C4-2B (cell line): Measurements from ENCODE around the gene TYRP1.

Experiments used
- ZFX ChIP-seq: fragments of 450-650 bp; IDR thresholded peaks from 2 replicates; pipeline ENCODE4 v1.6.1; 2017
- TF ChIP-seq, protein P1 (sequence below): fragments of 450-650 bp; conservative IDR thresholded peaks from 2 replicates; pipeline ENCODE4 v1.5.1; 2017; ENCODE audit warnings: mild to moderate bottlenecking

DNA sequence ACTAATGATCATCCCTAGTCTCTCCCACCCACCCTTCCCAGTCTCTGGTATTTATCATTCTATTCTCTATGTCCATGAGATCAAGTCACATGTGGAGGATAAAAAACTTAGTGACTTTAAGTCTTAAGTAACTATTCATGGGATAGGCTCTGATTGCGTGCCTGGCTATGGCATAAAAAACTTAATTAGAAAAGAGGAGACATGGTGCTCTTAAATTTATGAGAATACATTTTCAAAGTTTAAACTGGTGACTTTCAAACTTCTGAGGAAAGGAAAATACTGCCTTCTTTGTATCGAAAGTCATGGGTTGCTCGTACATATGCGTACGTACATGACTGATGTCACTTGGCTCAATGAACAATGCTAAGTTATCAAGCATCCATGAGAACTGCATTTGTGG is 18.2 kb upstream of the TYRP1 start:
- TF ChIP-seq, protein P1, sequence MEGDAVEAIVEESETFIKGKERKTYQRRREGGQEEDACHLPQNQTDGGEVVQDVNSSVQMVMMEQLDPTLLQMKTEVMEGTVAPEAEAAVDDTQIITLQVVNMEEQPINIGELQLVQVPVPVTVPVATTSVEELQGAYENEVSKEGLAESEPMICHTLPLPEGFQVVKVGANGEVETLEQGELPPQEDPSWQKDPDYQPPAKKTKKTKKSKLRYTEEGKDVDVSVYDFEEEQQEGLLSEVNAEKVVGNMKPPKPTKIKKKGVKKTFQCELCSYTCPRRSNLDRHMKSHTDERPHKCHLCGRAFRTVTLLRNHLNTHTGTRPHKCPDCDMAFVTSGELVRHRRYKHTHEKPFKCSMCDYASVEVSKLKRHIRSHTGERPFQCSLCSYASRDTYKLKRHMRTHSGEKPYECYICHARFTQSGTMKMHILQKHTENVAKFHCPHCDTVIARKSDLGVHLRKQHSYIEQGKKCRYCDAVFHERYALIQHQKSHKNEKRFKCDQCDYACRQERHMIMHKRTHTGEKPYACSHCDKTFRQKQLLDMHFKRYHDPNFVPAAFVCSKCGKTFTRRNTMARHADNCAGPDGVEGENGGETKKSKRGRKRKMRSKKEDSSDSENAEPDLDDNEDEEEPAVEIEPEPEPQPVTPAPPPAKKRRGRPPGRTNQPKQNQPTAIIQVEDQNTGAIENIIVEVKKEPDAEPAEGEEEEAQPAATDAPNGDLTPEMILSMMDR, result no peak
- no peak for TF ChIP-seq ZFX
